OCI-LY3 (cell line): ENCODE data around the gene FNIP1.
A peak's percentile ranks its signal among the peaks of the same experiment; 100 is the strongest.

Experiments used
- H2AFZ ChIP-seq: fragments of 200-600, 300-600 bp; shearing (Covaris generic); 2 replicates; pipeline ENCODE4 v1.6.0; 2014; ENCODE audit warnings: antibody characterized with exemption, low read depth, low read length
- H3K27ac ChIP-seq: fragments of 200-600, 300-600 bp; sonication (generic); 2 replicates; pipeline ENCODE4 v1.5.1; 2014; ENCODE audit warnings: mild to moderate bottlenecking, low read length, moderate library complexity, mixed read lengths
- H3K27me3 ChIP-seq: fragments of 200-600, 300-600 bp; sonication (generic); 2 replicates; pipeline ENCODE4 v1.6.1; 2014; ENCODE audit warnings: low read depth, low read length, mixed read lengths
- H3K36me3 ChIP-seq: fragments of 200-600, 300-600 bp; sonication (generic); replicated peaks from 2 replicates; pipeline ENCODE3; 2014; ENCODE audit warnings: low read depth, low read length, mixed read lengths
- H3K4me1 ChIP-seq: fragments of 300-600, 200-600 bp; sonication (generic); 2 replicates; pipeline ENCODE4 v1.6.1; 2014; ENCODE audit warnings: low read length, mixed read lengths
- H3K4me2 ChIP-seq: fragments of 200-600, 300-600 bp; sonication (generic); 2 replicates; pipeline ENCODE4 v1.6.1; 2014; ENCODE audit warnings: low read length, mixed read lengths
- H3K4me3 ChIP-seq: fragments of 300-600, 200-600 bp; sonication (generic); 2 replicates; pipeline ENCODE4 v1.5.1; 2014; ENCODE audit warnings: antibody characterized with exemption, mild to moderate bottlenecking, low read length, moderate library complexity
- H3K79me2 ChIP-seq: fragments of 300-600, 200-600 bp; shearing (Covaris generic); 2 replicates; pipeline ENCODE4 v1.6.1; 2014; ENCODE audit warnings: mild to moderate bottlenecking, low read length, mixed read lengths
- H3K9ac ChIP-seq: fragments of 300-600, 200-600 bp; shearing (Covaris generic); 2 replicates; pipeline ENCODE4 v1.6.0; 2014; ENCODE audit warnings: mild to moderate bottlenecking, low read length, moderate library complexity
- H3K9me3 ChIP-seq: fragments of 200-600, 300-600 bp; shearing (Covaris generic); 2 replicates; pipeline ENCODE4 v1.6.1; 2014; ENCODE audit warnings: low read length, mixed read lengths; ENCODE audit not compliant: insufficient read depth
- H4K20me1 ChIP-seq: fragments of 200-600, 300-600 bp; sonication (generic); 2 replicates; pipeline ENCODE4 v1.6.1; 2016; ENCODE audit warnings: low read length, mixed read lengths; ENCODE audit not compliant: insufficient read depth
- CTCF ChIP-seq: fragments of 200-600, 300-600 bp; sonication (generic); IDR thresholded peaks from 2 replicates; pipeline ENCODE4 v1.5.1; 2014; ENCODE audit warnings: antibody characterized with exemption, low read length, low read depth
- EZH2phosphoT487 ChIP-seq: fragments of 200-600 bp; shearing (Covaris generic); IDR thresholded peaks from 2 replicates; pipeline ENCODE4 v1.6.1; 2018; ENCODE audit warnings: antibody characterized with exemption, mixed run types, low read depth

The FNIP1 gene

GRCh38 chr5:131649161-131649560, 147.7 kb downstream of the FNIP1 start:
- H4K20me1 ChIP-seq: no peaks in the 10 kb centered on the region
- H3K4me3 ChIP-seq: no peak overlapping the region
- H3K27ac ChIP-seq: no peak overlapping the region
- peaks cover 13% of the 10 kb centered on the region for H3K36me3 ChIP-seq
- H3K79me2 ChIP-seq: no peaks in the 10 kb centered on the region
- TF ChIP-seq EZH2phosphoT487 (no peak), CTCF (no peak)
- H3K9ac ChIP-seq: no peak overlapping the region
- peaks cover 13% of the 10 kb centered on the region for H3K4me1 ChIP-seq
- no peak overlapping the region for H3K4me2 ChIP-seq
- H3K27me3 ChIP-seq: no peaks in the 10 kb centered on the region
- no peaks in the 10 kb centered on the region for H3K9me3 ChIP-seq
- no peak overlapping the region for H2AFZ ChIP-seq

GRCh38 chr5:131647048-131647769, 149.6 kb downstream of the FNIP1 start:
- Histone ChIP-seq H3K4me3 (peak overlapping the region; percentile 45), H3K9ac (no peak overlapping the region; the same call in 1 of the 2 replicates), H3K4me1 (peaks cover 13% of the 10 kb centered on the region), H3K27me3 (no peaks in the 10 kb centered on the region), H3K27ac (peak overlapping the region; percentile 38), H3K36me3 (peaks cover 13% of the 10 kb centered on the region), H3K79me2 (no peaks in the 10 kb centered on the region), H3K4me2 (peak overlapping the region; percentile 68), H2AFZ (no peak overlapping the region), H3K9me3 (no peaks in the 10 kb centered on the region), H4K20me1 (no peaks in the 10 kb centered on the region)
- TF ChIP-seq EZH2phosphoT487 (no peak), CTCF (no peak; the same call in 1 of the 2 replicates)

GRCh38 chr5:131644822-131645221, 152.0 kb downstream of the FNIP1 start:
- Histone ChIP-seq H2AFZ (no peak overlapping the region), H3K36me3 (no peaks in the 10 kb centered on the region), H3K9me3 (no peaks in the 10 kb centered on the region), H3K9ac (no peak overlapping the region), H3K79me2 (no peaks in the 10 kb centered on the region), H3K27ac (no peak overlapping the region), H3K27me3 (no peaks in the 10 kb centered on the region), H4K20me1 (no peaks in the 10 kb centered on the region), H3K4me1 (peaks cover 13% of the 10 kb centered on the region), H3K4me2 (no peak overlapping the region), H3K4me3 (no peak overlapping the region)
- TF ChIP-seq EZH2phosphoT487 (no peak), CTCF (no peak)

- no peak overlapping the region for H3K27ac ChIP-seq
- no peak overlapping the region for H3K4me3 ChIP-seq
- H3K4me2 ChIP-seq: no peak overlapping the region
- no peaks in the 10 kb centered on the region for H3K79me2 ChIP-seq
- H3K9me3 ChIP-seq: no peaks in the 10 kb centered on the region
- H3K9ac ChIP-seq: no peak overlapping the region
- H3K4me1 ChIP-seq: peaks cover 13% of the 10 kb centered on the region
- no peaks in the 10 kb centered on the region for H3K27me3 ChIP-seq
- no peaks in the 10 kb centered on the region for H3K36me3 ChIP-seq
- no peak for TF ChIP-seq EZH2phosphoT487
- no peak for TF ChIP-seq CTCF
- no peaks in the 10 kb centered on the region for H4K20me1 ChIP-seq
- H2AFZ ChIP-seq: no peak overlapping the region
Measured at GRCh38 chr5:131644370-131644769, 152.4 kb downstream of the FNIP1 start.
